HepG2 (cell line): ENCODE data around the gene NRBP1. TPM values are rescaled to one million over a fixed set of nuclear protein-coding genes. Genes with fewer than 3 reads are reported as not detected.

ENCODE experiments used
- CCAR2 ChIP-seq: fragments of 200-400 bp; formaldehyde crosslinking; optimal IDR thresholded peaks from 2 replicates; pipeline ENCODE3; 2018; ENCODE audit warnings: low read depth, mild to moderate bottlenecking, low read length, moderate library complexity
- ETV6 ChIP-seq: sonication (generic); formaldehyde crosslinking; conservative IDR thresholded peaks from 2 replicates; pipeline ENCODE4 v1.4.0; 2020; ENCODE audit warnings: missing genetic modification reagents
- HOXA7 ChIP-seq: sonication (generic); formaldehyde crosslinking; IDR thresholded peaks from 2 replicates; pipeline ENCODE4 v1.8.1; 2022; ENCODE audit warnings: mild to moderate bottlenecking, missing genetic modification reagents, moderate library complexity
- KLF12 ChIP-seq: sonication (generic); formaldehyde crosslinking; IDR thresholded peaks from 2 replicates; pipeline ENCODE4 v1.4.0; 2020; ENCODE audit warnings: missing genetic modification reagents, borderline replicate concordance
- KLF6 ChIP-seq: IDR thresholded peaks from 2 replicates; pipeline ENCODE4 v1.8.0; 2016; ENCODE audit warnings: missing biosample characterization, missing genetic modification reagents
- POGZ ChIP-seq: sonication (generic); formaldehyde crosslinking; IDR thresholded peaks from 2 replicates; pipeline ENCODE4 v1.4.0; 2020; ENCODE audit warnings: mild to moderate bottlenecking, missing genetic modification reagents
- RXRB ChIP-seq: IDR thresholded peaks from 2 replicates; pipeline ENCODE4 v1.6.1; 2016; ENCODE audit warnings: borderline replicate concordance, missing genetic modification reagents, missing compliant biosample characterization
- SNRNP70 ChIP-seq: fragments of 200-400 bp; formaldehyde crosslinking; IDR thresholded peaks from 2 replicates; pipeline ENCODE4 v1.6.1; 2017; ENCODE audit warnings: mild to moderate bottlenecking, low read depth, low read length, moderate library complexity
- TP53 ChIP-seq: sonication (generic); formaldehyde crosslinking; conservative IDR thresholded peaks from 2 replicates; pipeline ENCODE4 v1.4.0; 2020; ENCODE audit warnings: missing genetic modification reagents
- ZNF570 ChIP-seq: sonication (generic); formaldehyde crosslinking; IDR thresholded peaks from 2 replicates; pipeline ENCODE4 v1.4.0; 2020; ENCODE audit warnings: mild to moderate bottlenecking, missing genetic modification reagents, borderline replicate concordance
- ZNF766 ChIP-seq: sonication (generic); formaldehyde crosslinking; IDR thresholded peaks from 2 replicates; pipeline ENCODE4 v1.5.0; 2020; ENCODE audit warnings: missing genetic modification reagents, borderline replicate concordance
- ZSCAN25 ChIP-seq: sonication (generic); formaldehyde crosslinking; IDR thresholded peaks from 2 replicates; pipeline ENCODE4 v1.8.0; 2022; ENCODE audit warnings: mild to moderate bottlenecking, missing genetic modification reagents
- polyA plus RNA-seq, 8 experiments: library from polyadenylated mRNA; depleted of rRNA in 3 of 8; stranded (reverse) in 7 of 8; unstranded in 1 of 8; fragments of >200 nt; fragmentation: Illumina TruSeq in 4 of 8; extraction: Trizol in 4 of 8; gene quantifications; 2 replicates each; pipeline versions ENCODE4 v1.2.1 to v1.2.3, GENCODE V29; 2011 to 2016; ENCODE audit warnings: low read depth in 4 of 8, missing spikeins in 1 of 8, mixed read lengths in 1 of 8; ENCODE audit not compliant: insufficient read depth in 1 of 8
- total RNA-seq, 5 experiments: library from RNA; depleted of rRNA; stranded (reverse); fragments of >200 nt; fragmentation: Illumina TruSeq; extraction: Trizol; gene quantifications; 2 replicates each; pipeline ENCODE4 v1.2.3, GENCODE V29; 2016; ENCODE audit warnings: low read depth in 1 of 5
- TF ChIP-seq, protein P1 (sequence below): sonication (generic); formaldehyde crosslinking; IDR thresholded peaks from 2 replicates; pipeline ENCODE4 v1.4.0; 2020; ENCODE audit warnings: mild to moderate bottlenecking, missing genetic modification reagents
- TF ChIP-seq, protein P2 (sequence below): sonication (generic); formaldehyde crosslinking; IDR thresholded peaks from 2 replicates; pipeline ENCODE4 v1.9.0; 2022; ENCODE audit warnings: missing genetic modification reagents, mild to moderate bottlenecking, borderline replicate concordance
- TF ChIP-seq, protein P3 (sequence below): sonication (generic); formaldehyde crosslinking; IDR thresholded peaks from 2 replicates; pipeline ENCODE4 v1.4.0; 2020; ENCODE audit warnings: missing genetic modification reagents

Gene NRBP1
- total and polyA plus RNA-seq, 2 of the 13 experiments (the other 11 are each of a cell fraction or from before 2014, with no cell fraction given): 165 to 240 TPM

DNA sequence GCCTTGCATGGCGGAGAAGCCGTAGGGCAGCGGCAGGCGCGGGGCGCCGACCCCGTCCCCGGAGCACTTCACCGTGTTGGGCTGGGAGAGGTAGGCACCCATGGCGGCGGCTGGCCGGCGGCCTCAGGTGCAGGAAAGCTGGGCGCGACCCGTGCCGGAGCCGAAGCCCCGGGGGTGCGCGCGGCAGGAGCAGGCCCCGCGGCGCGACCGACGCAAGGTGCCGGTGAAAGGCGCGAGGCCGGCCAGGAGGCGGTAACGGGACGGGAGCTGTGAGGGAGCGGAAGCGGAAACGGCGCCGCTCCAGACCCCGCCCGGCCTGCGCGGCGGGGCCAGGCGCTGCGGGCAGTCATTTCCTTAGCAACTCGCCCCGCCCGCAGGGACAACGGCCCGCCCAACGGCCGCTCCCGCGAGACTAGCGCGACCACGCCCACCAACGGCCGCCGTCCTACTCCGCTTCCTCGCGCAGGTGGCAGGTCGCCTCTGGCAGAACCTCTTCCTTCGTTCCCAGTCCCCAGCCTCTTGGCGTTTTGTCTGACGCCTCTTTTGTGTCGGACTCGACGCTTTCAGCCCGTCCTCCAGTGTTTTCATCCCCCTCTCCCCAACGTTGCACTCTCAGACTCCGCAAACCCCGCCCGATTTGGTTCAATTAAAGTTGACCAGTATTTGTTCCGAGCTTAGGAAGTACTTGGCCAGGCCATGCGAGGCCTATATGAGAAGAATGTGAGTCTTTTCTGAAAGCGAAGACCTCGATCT lies 18.9 kb upstream of the NRBP1 start, which contains the start of gene PPM1G (continued):
- TF ChIP-seq, protein P1, sequence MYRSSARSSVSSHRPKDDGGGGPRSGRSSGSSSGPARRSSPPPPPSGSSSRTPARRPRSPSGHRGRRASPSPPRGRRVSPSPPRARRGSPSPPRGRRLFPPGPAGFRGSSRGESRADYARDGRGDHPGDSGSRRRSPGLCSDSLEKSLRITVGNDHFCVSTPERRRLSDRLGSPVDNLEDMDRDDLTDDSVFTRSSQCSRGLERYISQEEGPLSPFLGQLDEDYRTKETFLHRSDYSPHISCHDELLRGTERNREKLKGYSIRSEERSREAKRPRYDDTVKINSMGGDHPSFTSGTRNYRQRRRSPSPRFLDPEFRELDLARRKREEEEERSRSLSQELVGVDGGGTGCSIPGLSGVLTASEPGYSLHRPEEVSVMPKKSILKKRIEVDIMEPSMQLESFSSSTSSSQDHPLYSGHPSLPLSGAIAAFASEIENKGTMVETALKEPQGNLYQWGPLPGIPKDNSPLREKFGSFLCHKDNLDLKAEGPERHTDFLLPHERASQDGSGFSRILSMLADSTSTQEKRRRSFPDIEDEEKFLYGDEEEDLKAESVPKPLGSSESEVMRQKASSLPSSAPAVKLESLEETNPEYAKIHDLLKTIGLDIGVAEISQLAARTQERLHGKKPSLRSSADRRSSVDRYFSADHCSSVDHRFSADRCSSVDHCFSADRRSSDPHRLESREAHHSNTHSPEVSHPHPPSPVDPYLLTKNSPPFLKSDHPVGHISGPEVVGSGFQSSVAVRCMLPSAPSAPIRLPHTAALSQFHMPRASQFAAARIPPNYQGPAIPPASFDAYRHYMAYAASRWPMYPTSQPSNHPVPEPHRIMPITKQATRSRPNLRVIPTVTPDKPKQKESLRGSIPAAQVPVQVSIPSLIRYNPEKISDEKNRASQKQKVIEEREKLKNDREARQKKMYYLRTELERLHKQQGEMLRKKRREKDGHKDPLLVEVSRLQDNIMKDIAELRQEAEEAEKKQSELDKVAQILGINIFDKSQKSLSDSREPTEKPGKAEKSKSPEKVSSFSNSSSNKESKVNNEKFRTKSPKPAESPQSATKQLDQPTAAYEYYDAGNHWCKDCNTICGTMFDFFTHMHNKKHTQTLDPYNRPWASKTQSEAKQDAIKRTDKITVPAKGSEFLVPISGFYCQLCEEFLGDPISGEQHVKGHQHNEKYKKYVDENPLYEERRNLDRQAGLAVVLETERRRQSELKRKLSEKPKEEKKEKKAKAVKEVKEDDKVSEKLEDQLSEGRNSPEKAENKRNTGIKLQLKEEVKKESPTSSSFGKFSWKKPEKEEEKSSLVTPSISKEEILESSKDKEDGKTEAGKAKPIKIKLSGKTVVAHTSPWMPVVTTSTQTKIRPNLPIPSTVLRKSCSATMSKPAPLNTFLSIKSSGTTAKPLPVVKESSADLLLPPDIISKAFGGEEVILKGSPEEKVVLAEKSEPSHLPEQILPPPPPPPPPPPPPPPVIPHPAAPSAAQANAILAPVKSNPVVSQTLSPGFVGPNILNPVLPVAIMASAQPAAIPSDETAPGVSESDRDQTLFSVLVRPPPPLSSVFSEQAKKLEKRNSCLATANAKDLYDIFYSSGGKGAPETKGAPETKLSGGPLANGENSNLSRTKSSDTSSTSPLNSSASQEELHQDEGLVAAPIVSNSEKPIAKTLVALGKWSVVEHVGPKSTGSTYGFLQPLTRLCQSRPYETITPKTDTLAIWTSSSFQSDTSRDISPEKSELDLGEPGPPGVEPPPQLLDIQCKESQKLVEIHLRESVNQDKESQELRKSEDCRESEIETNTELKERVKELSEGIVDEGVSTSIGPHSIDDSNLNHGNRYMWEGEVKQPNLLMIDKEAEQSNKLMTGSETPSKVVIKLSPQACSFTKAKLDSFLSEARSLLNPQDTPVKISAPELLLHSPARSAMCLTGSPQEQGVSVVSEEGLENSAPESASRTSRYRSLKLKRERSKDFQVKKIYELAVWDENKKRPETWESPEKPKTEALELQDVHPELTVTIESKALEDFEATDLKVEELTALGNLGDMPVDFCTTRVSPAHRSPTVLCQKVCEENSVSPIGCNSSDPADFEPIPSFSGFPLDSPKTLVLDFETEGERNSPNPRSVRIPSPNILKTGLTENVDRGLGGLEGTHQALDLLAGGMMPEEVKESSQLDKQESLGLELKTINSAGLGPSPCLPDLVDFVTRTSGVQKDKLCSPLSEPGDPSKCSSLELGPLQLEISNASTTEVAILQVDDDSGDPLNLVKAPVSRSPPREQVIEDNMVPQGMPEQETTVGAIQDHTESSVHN: peak; percentile 18; the same call in 1 of the 2 replicates
- TF ChIP-seq, protein P2, sequence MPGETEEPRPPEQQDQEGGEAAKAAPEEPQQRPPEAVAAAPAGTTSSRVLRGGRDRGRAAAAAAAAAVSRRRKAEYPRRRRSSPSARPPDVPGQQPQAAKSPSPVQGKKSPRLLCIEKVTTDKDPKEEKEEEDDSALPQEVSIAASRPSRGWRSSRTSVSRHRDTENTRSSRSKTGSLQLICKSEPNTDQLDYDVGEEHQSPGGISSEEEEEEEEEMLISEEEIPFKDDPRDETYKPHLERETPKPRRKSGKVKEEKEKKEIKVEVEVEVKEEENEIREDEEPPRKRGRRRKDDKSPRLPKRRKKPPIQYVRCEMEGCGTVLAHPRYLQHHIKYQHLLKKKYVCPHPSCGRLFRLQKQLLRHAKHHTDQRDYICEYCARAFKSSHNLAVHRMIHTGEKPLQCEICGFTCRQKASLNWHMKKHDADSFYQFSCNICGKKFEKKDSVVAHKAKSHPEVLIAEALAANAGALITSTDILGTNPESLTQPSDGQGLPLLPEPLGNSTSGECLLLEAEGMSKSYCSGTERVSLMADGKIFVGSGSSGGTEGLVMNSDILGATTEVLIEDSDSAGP (CRISPR knock-in tag): peak; percentile 91; the same call in 1 of the 2 replicates
- TF ChIP-seq, protein P3, sequence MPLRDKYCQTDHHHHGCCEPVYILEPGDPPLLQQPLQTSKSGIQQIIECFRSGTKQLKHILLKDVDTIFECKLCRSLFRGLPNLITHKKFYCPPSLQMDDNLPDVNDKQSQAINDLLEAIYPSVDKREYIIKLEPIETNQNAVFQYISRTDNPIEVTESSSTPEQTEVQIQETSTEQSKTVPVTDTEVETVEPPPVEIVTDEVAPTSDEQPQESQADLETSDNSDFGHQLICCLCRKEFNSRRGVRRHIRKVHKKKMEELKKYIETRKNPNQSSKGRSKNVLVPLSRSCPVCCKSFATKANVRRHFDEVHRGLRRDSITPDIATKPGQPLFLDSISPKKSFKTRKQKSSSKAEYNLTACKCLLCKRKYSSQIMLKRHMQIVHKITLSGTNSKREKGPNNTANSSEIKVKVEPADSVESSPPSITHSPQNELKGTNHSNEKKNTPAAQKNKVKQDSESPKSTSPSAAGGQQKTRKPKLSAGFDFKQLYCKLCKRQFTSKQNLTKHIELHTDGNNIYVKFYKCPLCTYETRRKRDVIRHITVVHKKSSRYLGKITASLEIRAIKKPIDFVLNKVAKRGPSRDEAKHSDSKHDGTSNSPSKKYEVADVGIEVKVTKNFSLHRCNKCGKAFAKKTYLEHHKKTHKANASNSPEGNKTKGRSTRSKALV (CRISPR knock-in tag): peak; percentile 61; the same call in 1 of the 2 replicates
- no peak for TF ChIP-seq ZNF570 (CRISPR knock-in tag)
- TF ChIP-seq KLF6 (CRISPR knock-in tag): peak; percentile 86
- peak; percentile 81; the same call in 1 of the 2 replicates for TF ChIP-seq ZSCAN25
- TF ChIP-seq CCAR2: peak; percentile 84
- TF ChIP-seq SNRNP70: no peak
- no peak for TF ChIP-seq HOXA7
- TF ChIP-seq ETV6 (CRISPR knock-in tag): peak; percentile 93
- TF ChIP-seq ZNF766 (CRISPR knock-in tag): peak; percentile 90
- peak; percentile 68 for TF ChIP-seq RXRB (CRISPR knock-in tag)
- peak; percentile 95 for TF ChIP-seq POGZ (CRISPR knock-in tag)
- peak; percentile 97; the same call in 1 of the 2 replicates for TF ChIP-seq KLF12 (CRISPR knock-in tag)
- peak; percentile 52; the same call in 1 of the 2 replicates for TF ChIP-seq TP53 (CRISPR knock-in tag)
